Neuronal stem cell (in vitro differentiated cells): ENCODE data around the gene SAMD3.
A peak's percentile ranks its signal among the peaks of the same experiment; 100 is the strongest.

Source experiments
- DNase-seq: peaks from one replicate; pipeline ENCODE4 v3.0.0-alpha.2; 2013; ENCODE audit warnings: low spot score
- H2AFZ ChIP-seq: one replicate; pipeline ENCODE4 v1.6.1; 2013; ENCODE audit warnings: mild to moderate bottlenecking, low read length, inconsistent platforms
- H2AK5ac ChIP-seq: 2 replicates; pipeline ENCODE4 v1.6.1; 2013; ENCODE audit warnings: low read depth, mild to moderate bottlenecking, inconsistent platforms, low read length, moderate library complexity, mixed read lengths
- H2BK120ac ChIP-seq: 2 replicates; pipeline ENCODE4 v1.6.1; 2013; ENCODE audit warnings: low read depth, mild to moderate bottlenecking, inconsistent platforms, low read length, moderate library complexity, mixed read lengths
- H2BK12ac ChIP-seq: one replicate; pipeline ENCODE4 v1.6.1; 2013; ENCODE audit warnings: low read length, inconsistent platforms
- H2BK15ac ChIP-seq: 2 replicates; pipeline ENCODE4 v1.6.1; 2013; ENCODE audit warnings: mild to moderate bottlenecking, low read length, inconsistent platforms, mixed read lengths
- H2BK5ac ChIP-seq: one replicate; pipeline ENCODE4 v1.6.1; 2013; ENCODE audit warnings: inconsistent platforms, mild to moderate bottlenecking, low read length, moderate library complexity
- H3K14ac ChIP-seq: one replicate; pipeline ENCODE4 v1.6.1; 2013; ENCODE audit warnings: low read length, inconsistent platforms
- H3K18ac ChIP-seq: 2 replicates; pipeline ENCODE4 v1.6.1; 2013; ENCODE audit warnings: low read length, inconsistent platforms
- H3K23ac ChIP-seq: 2 replicates; pipeline ENCODE4 v1.6.1; 2013; ENCODE audit warnings: low read depth, mild to moderate bottlenecking, mixed read lengths, low read length, inconsistent platforms; ENCODE audit not compliant: poor library complexity
- H3K27ac ChIP-seq: replicated peaks from 3 replicates; pipeline ENCODE4 v1.5.1; 2013; ENCODE audit warnings: low read length, inconsistent platforms
- H3K27me3 ChIP-seq, 3 experiments: 2 replicates each; pipeline ENCODE4 v1.6.1; 2013; ENCODE audit warnings: low read length in 3 of 3, mild to moderate bottlenecking in 2 of 3, inconsistent platforms in 1 of 3, low read depth in 1 of 3, mixed read lengths in 1 of 3, moderate library complexity in 1 of 3; ENCODE audit not compliant: control insufficient read depth in 3 of 3, insufficient read depth in 3 of 3
- H3K36me3 ChIP-seq, 2 donors: replicated peaks in 1 of 2; 2 replicates each; pipeline ENCODE4 v1.6.1; 2013; ENCODE audit warnings: low read length in 2 of 2; ENCODE audit not compliant: control insufficient read depth in 2 of 2, insufficient read depth in 2 of 2
- H3K4ac ChIP-seq: 2 replicates; pipeline ENCODE4 v1.6.1; 2013; ENCODE audit warnings: inconsistent platforms, mild to moderate bottlenecking, low read length, moderate library complexity
- H3K4me1 ChIP-seq, 2 donors: 1 replicate in 1 of 2; 2 replicates in 1 of 2; pipeline ENCODE4 v1.6.1; 2013; ENCODE audit warnings: low read length in 2 of 2, low read depth in 1 of 2; ENCODE audit not compliant: control insufficient read depth in 2 of 2, insufficient read depth in 1 of 2
- H3K4me2 ChIP-seq: one replicate; pipeline ENCODE4 v1.6.1; 2013; ENCODE audit warnings: mild to moderate bottlenecking, low read length, inconsistent platforms; ENCODE audit not compliant: insufficient read depth, poor library complexity, severe bottlenecking
- H3K4me3 ChIP-seq, 2 donors: 2 replicates each; pipeline ENCODE4 v1.5.1; 2013; ENCODE audit warnings: low read length in 2 of 2, mild to moderate bottlenecking in 2 of 2, inconsistent platforms in 1 of 2, moderate library complexity in 1 of 2
- H3K79me1 ChIP-seq: one replicate; pipeline ENCODE4 v1.6.1; 2013; ENCODE audit warnings: low read depth, mild to moderate bottlenecking, inconsistent platforms, low read length, moderate library complexity
- H3K9ac ChIP-seq: one replicate; pipeline ENCODE4 v1.6.1; 2013; ENCODE audit warnings: mild to moderate bottlenecking, low read depth, low read length, inconsistent platforms; ENCODE audit not compliant: poor library complexity
- H3K9me3 ChIP-seq, 2 donors: replicated peaks in 1 of 2; 2 replicates each; pipeline versions ENCODE3 to v1.6.1; 2013; ENCODE audit warnings: low read length in 2 of 2, mild to moderate bottlenecking in 2 of 2, inconsistent platforms in 1 of 2, low read depth in 1 of 2, mixed read lengths in 1 of 2, moderate library complexity in 1 of 2; ENCODE audit not compliant: control insufficient read depth in 2 of 2, insufficient read depth in 1 of 2
- H4K8ac ChIP-seq: one replicate; pipeline ENCODE4 v1.6.1; 2013; ENCODE audit warnings: low read depth, mild to moderate bottlenecking, inconsistent platforms, low read length, moderate library complexity
- H4K91ac ChIP-seq: one replicate; pipeline ENCODE4 v1.6.1; 2013; ENCODE audit warnings: low read length, low read depth, mild to moderate bottlenecking, inconsistent platforms; ENCODE audit not compliant: poor library complexity
- WGBS, 2 donors: extraction: QIAGEN DNeasy Blood & Tissue Kit; methylation state at CpG; one replicate each; pipeline ENCODE4 v1.1.7; 2013; ENCODE audit warnings: missing lambda C conversion rate in 2 of 2, mixed read lengths in 1 of 2; ENCODE audit not compliant: insufficient read length in 2 of 2, insufficient replicate concordance in 1 of 2; ENCODE audit errors: extremely low coverage in 2 of 2; 5-methylcytosine and 5-hydroxymethylcytosine counted together

The SAMD3 gene

DNA sequence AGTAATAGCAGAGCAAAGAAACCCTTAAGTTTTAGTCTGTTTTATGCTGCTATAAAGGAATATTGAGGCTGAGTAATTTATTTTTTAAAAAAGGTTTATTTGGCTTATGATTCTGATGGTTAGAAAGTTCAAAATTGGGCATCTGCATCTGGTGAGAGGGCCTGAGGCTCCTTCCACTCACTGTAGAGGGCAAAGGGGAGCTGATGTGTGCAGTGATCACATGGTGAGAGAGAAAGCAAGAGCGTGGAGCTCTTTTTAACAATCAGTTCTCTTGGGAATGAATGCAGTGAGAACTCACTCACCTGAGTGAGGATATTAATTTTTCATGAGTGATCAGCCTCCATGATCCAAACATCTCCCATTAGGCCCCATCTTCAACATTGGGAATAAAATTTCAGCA lies 36.4 kb upstream of the SAMD3 start:
- Histone ChIP-seq H3K27me3 (no peaks in the 10 kb centered on the region), H4K91ac (no peak overlapping the region), H3K4me2 (no peak overlapping the region), H2BK12ac (no peak overlapping the region), H3K79me1 (no peaks in the 10 kb centered on the region), H2BK5ac (no peak overlapping the region), H4K8ac (no peak overlapping the region), H3K4me1 (no peaks in the 10 kb centered on the region), H2BK120ac (no peak overlapping the region), H2BK15ac (no peak overlapping the region), H3K27ac (no peak overlapping the region), H3K18ac (no peak overlapping the region), H3K9ac (no peak overlapping the region), H2AFZ (no peak overlapping the region), H3K14ac (no peak overlapping the region), H3K36me3 (no peaks in the 10 kb centered on the region), H3K4me3 (no peak overlapping the region), H2AK5ac (no peak overlapping the region), H3K23ac (no peak overlapping the region), H3K4ac (no peak overlapping the region), H3K9me3 (peaks cover 0 to 3% of the 10 kb centered on the region in 2 donors)
- no peak for DNase-seq
- WGBS, 2 donors, result no CpG with 5 or more reads among the region's 1 CpG

DNA sequence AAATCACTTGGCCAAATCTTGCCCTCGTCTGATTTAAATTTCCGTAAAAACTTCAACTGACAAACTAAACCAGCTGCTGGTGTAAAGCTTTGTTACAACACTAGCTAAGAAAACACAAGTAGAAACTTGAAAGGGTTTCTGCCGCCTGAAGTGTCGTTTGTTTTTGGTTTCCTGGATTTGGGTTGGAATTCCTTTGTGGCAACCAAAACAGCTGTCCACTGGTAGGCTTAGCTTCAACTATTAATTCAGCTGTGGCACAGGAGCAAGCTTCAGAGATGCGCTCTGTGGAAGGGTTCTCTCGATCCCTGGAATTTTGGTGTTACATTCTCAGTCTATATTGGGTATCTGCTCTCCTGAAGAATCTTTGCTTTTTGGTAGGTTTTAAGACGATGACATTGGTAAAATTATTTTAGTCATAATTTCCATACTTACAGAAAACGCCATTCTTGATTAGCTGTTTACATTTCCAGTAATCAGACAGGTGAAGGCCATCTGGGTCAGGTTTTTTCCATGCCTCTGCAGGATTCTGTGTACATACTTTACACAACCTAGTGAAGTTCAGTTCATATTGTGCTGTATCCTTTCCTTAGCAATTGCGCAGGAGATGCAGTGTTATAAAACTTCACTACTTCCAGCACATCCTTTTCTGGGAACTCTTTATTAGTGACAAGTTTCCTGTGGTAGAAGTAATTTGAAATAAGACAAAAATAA lies 29.9 kb upstream of the SAMD3 start:
- no peak overlapping the region for H3K18ac ChIP-seq
- no peak overlapping the region for H3K4me2 ChIP-seq
- peaks cover 2 to 8% of the 10 kb centered on the region in 2 donors for H3K4me1 ChIP-seq
- no peak overlapping the region for H3K27ac ChIP-seq
- H3K9ac ChIP-seq, result no peak overlapping the region
- H2BK120ac ChIP-seq, result no peak overlapping the region
- no peaks in the 10 kb centered on the region for H3K79me1 ChIP-seq
- H3K14ac ChIP-seq, result no peak overlapping the region
- no peak overlapping the region for H2BK12ac ChIP-seq
- peak overlapping the region in 1 of 2 donors; percentile 16 for H3K4me3 ChIP-seq
- H2BK15ac ChIP-seq, result no peak overlapping the region
- H2BK5ac ChIP-seq, result no peak overlapping the region
- no peak overlapping the region for H4K8ac ChIP-seq
- no peaks in the 10 kb centered on the region for H3K27me3 ChIP-seq
- no peak overlapping the region for H3K4ac ChIP-seq
- H3K36me3 ChIP-seq, result no peaks in the 10 kb centered on the region
- peak overlapping the region; percentile 72 for H2AFZ ChIP-seq
- H4K91ac ChIP-seq, result no peak overlapping the region
- H3K23ac ChIP-seq, result no peak overlapping the region
- no CpG with 5 or more reads among the region's 9 CpGs for whole genome bisulfite sequencing, 2 donors
- no peak overlapping the region for H2AK5ac ChIP-seq
- H3K9me3 ChIP-seq, result no peaks in the 10 kb centered on the region
- DNase-seq, result no peak

DNA sequence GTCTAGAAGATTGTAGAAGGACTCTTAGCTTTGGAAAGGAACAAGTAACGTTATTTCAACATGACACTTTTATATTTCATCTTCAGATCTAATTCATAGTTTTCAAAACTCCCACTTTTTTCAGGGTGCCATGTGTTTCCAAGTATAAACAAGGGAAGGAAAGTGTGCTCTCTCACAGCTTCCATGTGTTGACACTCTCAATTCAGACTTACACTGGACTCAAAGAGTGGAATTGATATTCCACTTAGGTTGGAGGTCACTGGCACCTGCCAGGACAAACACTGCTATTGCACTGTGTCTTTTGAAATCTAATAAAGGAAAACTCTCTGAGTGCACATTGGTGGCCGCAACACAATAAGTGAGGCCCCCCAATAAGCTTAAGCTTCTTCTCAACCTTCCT lies 22.5 kb upstream of the SAMD3 start:
- Histone ChIP-seq H3K23ac (no peak overlapping the region), H3K14ac (no peak overlapping the region), H3K36me3 (no peaks in the 10 kb centered on the region), H3K27me3 (no peaks in the 10 kb centered on the region), H4K8ac (no peak overlapping the region), H4K91ac (no peak overlapping the region), H3K4me1 (peaks cover 0 to 4% of the 10 kb centered on the region in 2 donors), H2BK5ac (no peak overlapping the region), H3K4me2 (no peak overlapping the region), H2AK5ac (no peak overlapping the region), H2BK12ac (no peak overlapping the region), H3K4ac (no peak overlapping the region), H3K9ac (no peak overlapping the region), H3K4me3 (no peak overlapping the region), H3K18ac (no peak overlapping the region), H3K79me1 (no peaks in the 10 kb centered on the region), H2BK15ac (no peak overlapping the region), H2BK120ac (no peak overlapping the region), H3K27ac (no peak overlapping the region), H3K9me3 (no peaks in the 10 kb centered on the region), H2AFZ (no peak overlapping the region)
- WGBS, 2 donors, result no CpG with 5 or more reads among the region's 2 CpGs
- no peak for DNase-seq

DNA sequence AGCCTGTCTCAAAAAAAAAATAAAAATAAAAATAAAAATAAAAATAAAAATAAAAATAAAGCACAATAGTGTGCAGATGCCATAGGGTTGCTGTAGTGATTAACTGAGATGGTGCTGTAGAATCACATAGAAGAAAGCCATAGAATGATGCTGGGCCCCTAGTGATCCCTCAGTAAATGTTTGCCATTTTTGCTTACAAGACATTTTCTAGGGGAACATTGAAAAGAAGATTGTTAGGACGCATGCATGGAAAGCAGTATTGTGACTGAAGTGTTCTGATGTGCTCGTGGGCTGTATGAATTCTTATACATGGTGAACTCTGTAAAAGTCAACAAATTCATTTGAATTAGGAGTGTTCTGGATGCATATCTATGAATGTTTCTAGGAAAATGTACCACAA lies 22.0 kb upstream of the SAMD3 start:
- H3K4me2 ChIP-seq, result no peak overlapping the region
- H2BK12ac ChIP-seq, result no peak overlapping the region
- H2AK5ac ChIP-seq, result no peak overlapping the region
- WGBS, 2 donors, result no CpG with 5 or more reads among the region's 2 CpGs
- no peak overlapping the region for H3K14ac ChIP-seq
- no peak overlapping the region for H2BK15ac ChIP-seq
- H3K36me3 ChIP-seq, result no peaks in the 10 kb centered on the region
- H3K4me3 ChIP-seq, result no peak overlapping the region
- no peak overlapping the region for H4K8ac ChIP-seq
- no peak overlapping the region for H4K91ac ChIP-seq
- H2BK120ac ChIP-seq, result no peak overlapping the region
- no peaks in the 10 kb centered on the region for H3K9me3 ChIP-seq
- no peak overlapping the region for H3K27ac ChIP-seq
- H3K4me1 ChIP-seq, result peaks cover 0 to 4% of the 10 kb centered on the region in 2 donors
- H3K18ac ChIP-seq, result no peak overlapping the region
- no peaks in the 10 kb centered on the region for H3K79me1 ChIP-seq
- no peak for DNase-seq
- no peak overlapping the region for H2BK5ac ChIP-seq
- no peak overlapping the region for H3K23ac ChIP-seq
- no peak overlapping the region for H2AFZ ChIP-seq
- no peak overlapping the region for H3K4ac ChIP-seq
- H3K27me3 ChIP-seq, result no peaks in the 10 kb centered on the region
- no peak overlapping the region for H3K9ac ChIP-seq
